HCT116 (cell line): ENCODE data around the gene PDE4D. TPM values are rescaled to one million over a fixed set of nuclear protein-coding genes. Genes with fewer than 3 reads are reported as not detected.

Experiments used
- ATAC-seq: fragments of 200-7000 bp; cut with Tn5 transposase; 2 replicates; pipeline ENCODE4 v1.9.1; 2020; ENCODE audit warnings: mild to moderate bottlenecking, moderate library complexity
- BruUV-seq: library from RNA; stranded (reverse); fragments of 400-500 nt; replicated peaks from 2 replicates; lab custom pipeline; 2021; lab: Mats Ljungman, UMichigan
- CTCF ChIA-PET: fragments of 300-600 bp; sonication (Branson Sonifier 250); formaldehyde crosslinking; loops from one replicate; lab custom pipeline; 2021; ENCODE audit warnings: antibody characterized with exemption; lab: Charles Lee
- POLR2A ChIA-PET: fragments of 300-600, 350-600 bp; sonication (Branson Sonifier 250); formaldehyde crosslinking; loops from one replicate; lab custom pipeline; 2021; ENCODE audit warnings: antibody characterized with exemption; lab: Charles Lee
- RAD21 ChIA-PET, 2 experiments: fragments of 300-600 bp; sonication (Branson Sonifier 250); formaldehyde crosslinking; loops; one replicate each; lab custom pipeline; 2023; ENCODE audit warnings: low total read pairs in 2 of 2; ENCODE audit not compliant: uncharacterized antibody in 2 of 2, unreplicated experiment in 2 of 2, low non-redundant PET in 1 of 2; lab: Charles Lee
- DNase-seq: peaks from one replicate; pipeline ENCODE4 v3.0.0-alpha.2; 2010; ENCODE audit warnings: low read depth, low spot score
- H2AFZ ChIP-seq: fragments of 200-600 bp; shearing (Covaris generic), sonication (generic); 2 replicates; pipeline ENCODE4 v1.6.1; 2017; ENCODE audit warnings: low read depth, mixed run types, mixed read lengths, antibody characterized with exemption, low read length; ENCODE audit not compliant: poor library complexity, severe bottlenecking
- H3K27ac ChIP-seq: 2 replicates; pipeline ENCODE4 v1.5.1; 2012; ENCODE audit warnings: low read depth, low read length
- H3K27me3 ChIP-seq: fragments of 200-600 bp; sonication (generic); 2 replicates; pipeline ENCODE4 v1.6.1; 2016; ENCODE audit warnings: mixed run types, low read length, mixed read lengths; ENCODE audit not compliant: insufficient read depth
- H3K36me3 ChIP-seq, 2 experiments: fragments of 200-500 bp in 1 of 2; fragments of 200-600 bp in 1 of 2; sonication (Bioruptor generic) in 1 of 2; sonication (generic) in 1 of 2; 2 replicates each; pipeline versions ENCODE4 v1.5.1 to v1.6.1; 2014 to 2016; ENCODE audit warnings: low read length in 2 of 2, inconsistent platforms in 1 of 2, mixed read lengths in 1 of 2, mixed run types in 1 of 2; ENCODE audit not compliant: insufficient read depth in 2 of 2, control insufficient read depth in 1 of 2
- H3K4me1 ChIP-seq, 2 experiments: fragments of 200-600 bp in 1 of 2; sonication (generic) in 1 of 2; 2 replicates each; pipeline versions ENCODE4 v1.5.1 to v1.6.1; 2012 to 2017; ENCODE audit warnings: low read length in 2 of 2, inconsistent platforms in 1 of 2, mild to moderate bottlenecking in 1 of 2, mixed read lengths in 1 of 2, mixed run types in 1 of 2, moderate library complexity in 1 of 2; ENCODE audit not compliant: insufficient read depth in 2 of 2, control insufficient read depth in 1 of 2
- H3K4me2 ChIP-seq: fragments of 200-600 bp; sonication (generic); 2 replicates; pipeline ENCODE4 v1.6.1; 2017; ENCODE audit warnings: mixed run types, low read length, mixed read lengths
- H3K4me3 ChIP-seq, 2 experiments: fragments of 200-600 bp in 1 of 2; sonication (generic) in 1 of 2; replicated peaks in 1 of 2; 2 replicates each; pipeline ENCODE4 v1.5.1; 2011 to 2016; ENCODE audit warnings: low read length in 2 of 2, control low read depth in 1 of 2, low read depth in 1 of 2, mild to moderate bottlenecking in 1 of 2, mixed read lengths in 1 of 2, mixed run types in 1 of 2
- H3K79me2 ChIP-seq: fragments of 200-600 bp; sonication (generic); 2 replicates; pipeline ENCODE4 v1.6.1; 2017; ENCODE audit warnings: mild to moderate bottlenecking, mixed run types, low read length, moderate library complexity, mixed read lengths; ENCODE audit not compliant: insufficient read depth
- H3K9ac ChIP-seq: fragments of 200-600 bp; sonication (generic); 2 replicates; pipeline ENCODE4 v1.6.1; 2016; ENCODE audit warnings: low read length, mixed read lengths
- H3K9me2 ChIP-seq: fragments of 200-600 bp; sonication (generic), shearing (Covaris generic); 2 replicates; pipeline ENCODE4 v1.6.1; 2017; ENCODE audit warnings: mixed run types, mild to moderate bottlenecking, moderate library complexity; ENCODE audit not compliant: insufficient read depth
- H3K9me3 ChIP-seq, 2 experiments: fragments of 200-500 bp in 1 of 2; fragments of 200-600 bp in 1 of 2; sonication (Bioruptor generic) in 1 of 2; sonication (generic) in 1 of 2; 2 replicates each; pipeline ENCODE4 v1.6.1; 2014 to 2017; ENCODE audit warnings: low read length in 2 of 2, mixed read lengths in 2 of 2, inconsistent platforms in 1 of 2, low read depth in 1 of 2, mild to moderate bottlenecking in 1 of 2, mixed run types in 1 of 2, moderate library complexity in 1 of 2; ENCODE audit not compliant: control insufficient read depth in 1 of 2, insufficient read depth in 1 of 2
- H4K20me1 ChIP-seq: fragments of 200-600 bp; sonication (generic), shearing (Covaris generic); 2 replicates; pipeline ENCODE4 v1.6.1; 2017; ENCODE audit warnings: mixed run types, mild to moderate bottlenecking, moderate library complexity; ENCODE audit not compliant: insufficient read depth
- CBX3 ChIP-seq: IDR thresholded peaks from 2 replicates; pipeline ENCODE4 v1.6.1; 2012; ENCODE audit warnings: low read depth
- CTCF ChIP-seq, 3 experiments: fragments of 200-600 bp in 1 of 3; sonication (generic) in 1 of 3; IDR thresholded peaks in 2 of 3; conservative IDR thresholded peaks in 1 of 3; 2 replicates each; pipeline ENCODE4 v1.5.1; 2012 to 2017; ENCODE audit warnings: low read depth in 2 of 3, low read length in 2 of 3, antibody characterized with exemption in 1 of 3, borderline replicate concordance in 1 of 3, control low read depth in 1 of 3, mild to moderate bottlenecking in 1 of 3, mixed read lengths in 1 of 3, mixed run types in 1 of 3, moderate library complexity in 1 of 3; ENCODE audit not compliant: insufficient read depth in 1 of 3
- ELF1 ChIP-seq: IDR thresholded peaks from 2 replicates; pipeline ENCODE4 v1.6.1; 2012; ENCODE audit warnings: low read depth, borderline replicate concordance
- EZH2 ChIP-seq: fragments of 200-600 bp; sonication (generic); IDR thresholded peaks from 2 replicates; pipeline ENCODE4 v1.6.1; 2017; ENCODE audit warnings: antibody characterized with exemption, mixed run types
- EZH2phosphoT487 ChIP-seq: fragments of 200-600 bp; IDR thresholded peaks from 2 replicates; pipeline ENCODE4 v1.6.1; 2018; ENCODE audit warnings: antibody characterized with exemption, borderline replicate concordance
- FOSL1 ChIP-seq: IDR thresholded peaks from 2 replicates; pipeline ENCODE4 v1.6.1; 2012; ENCODE audit warnings: low read depth
- JUND ChIP-seq: IDR thresholded peaks from 2 replicates; pipeline ENCODE4 v1.6.1; 2012
- POLR2A ChIP-seq: IDR thresholded peaks from 2 replicates; pipeline ENCODE4 v1.7.0; 2011; ENCODE audit warnings: borderline replicate concordance; ENCODE audit not compliant: insufficient read depth, insufficient read length; ENCODE audit errors: extremely low read depth
- POLR2AphosphoS5 ChIP-seq: IDR thresholded peaks from 2 replicates; pipeline ENCODE4 v1.6.1; 2011; ENCODE audit warnings: mild to moderate bottlenecking, low read depth, low read length, moderate library complexity
- RAD21 ChIP-seq: IDR thresholded peaks from 2 replicates; pipeline ENCODE4 v1.6.1; 2012; ENCODE audit warnings: low read depth, mild to moderate bottlenecking
- SIN3A ChIP-seq: IDR thresholded peaks from 2 replicates; pipeline ENCODE4 v1.6.1; 2012; ENCODE audit warnings: low read depth
- SRF ChIP-seq: IDR thresholded peaks from 2 replicates; pipeline ENCODE4 v1.6.1; 2012; ENCODE audit warnings: low read depth
- TCF7L2 ChIP-seq: IDR thresholded peaks from 2 replicates; pipeline ENCODE4 v1.7.0; 2011; ENCODE audit warnings: borderline replicate concordance, inconsistent platforms; ENCODE audit not compliant: insufficient read depth, insufficient read length; ENCODE audit errors: extremely low read depth
- YY1 ChIP-seq: IDR thresholded peaks from 2 replicates; pipeline ENCODE4 v1.6.1; 2011; ENCODE audit warnings: low read length, low read depth, moderate library complexity, mild to moderate bottlenecking; ENCODE audit not compliant: insufficient replicate concordance; ENCODE audit errors: extremely low read depth
- ZBTB33 ChIP-seq: IDR thresholded peaks from 2 replicates; pipeline ENCODE4 v1.6.1; 2011; ENCODE audit warnings: mild to moderate bottlenecking, low read length, moderate library complexity; ENCODE audit not compliant: insufficient replicate concordance; ENCODE audit errors: extremely low read depth
- ZNF274 ChIP-seq: fragments of 200-500 bp; sonication (Bioruptor generic); IDR thresholded peaks from 2 replicates; pipeline ENCODE4 v1.6.1; 2014; ENCODE audit warnings: mild to moderate bottlenecking, low read depth, low read length, inconsistent platforms
- intact Hi-C: fragments of 100-400 bp; cut with micrococcal nuclease; formaldehyde crosslinking; loops from 2 replicates; pipeline ENCODE4 v1.10.0; 2022
- total RNA-seq: library from RNA; stranded (reverse); gene quantifications from one replicate; pipeline ENCODE4 v1.2.1, GENCODE V29; 2021; ENCODE audit not compliant: unreplicated experiment

Gene PDE4D
- total RNA-seq, 1 experiment from 2014 or later, result 1.1 TPM

DNA sequence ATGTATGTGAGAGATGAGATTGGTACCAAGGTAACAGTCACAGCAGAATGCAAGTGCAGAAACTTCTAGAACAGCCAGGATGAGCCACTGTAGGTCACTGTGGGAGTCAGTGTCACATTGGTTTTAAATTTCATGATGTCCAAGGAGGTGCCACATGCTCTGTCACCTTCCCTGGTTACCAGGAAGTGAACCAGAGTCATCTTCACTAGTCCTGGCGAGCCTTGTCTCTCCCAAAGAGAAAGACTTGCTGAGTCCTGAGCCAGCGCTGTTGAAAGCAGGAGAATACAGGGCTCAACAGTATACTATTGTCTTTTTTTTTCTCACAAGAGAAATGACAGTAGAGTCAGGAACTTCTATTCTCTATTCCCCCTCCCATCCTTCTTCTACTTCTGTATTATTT lies 695.2 kb downstream of the PDE4D start:
- RAD21 ChIA-PET, result no interaction called here
- Histone ChIP-seq H2AFZ (no peak overlapping the region), H3K4me1 (no peaks in the 10 kb centered on the region), H3K79me2 (no peaks in the 10 kb centered on the region), H3K27ac (no peak overlapping the region), H3K36me3 (no peaks in the 10 kb centered on the region), H3K9me3 (peaks cover 0 to 3% of the 10 kb centered on the region in 2 experiments; a peak in 1 of 4 replicates), H3K9ac (no peak overlapping the region), H3K4me2 (no peak overlapping the region), H4K20me1 (no peaks in the 10 kb centered on the region), H3K9me2 (no peaks in the 10 kb centered on the region), H3K27me3 (peaks cover 7% of the 10 kb centered on the region), H3K4me3 (no peak overlapping the region)
- CTCF ChIA-PET, result no interaction called here
- POLR2A ChIA-PET, result no interaction called here
- BruUV-seq, result no TSS peak
- DNase-seq (no peak), ATAC-seq (no peak)
- TF ChIP-seq ZBTB33 (no peak), JUND (no peak), POLR2AphosphoS5 (no peak), CBX3 (no peak), ELF1 (no peak), POLR2A (no peak), ZNF274 (no peak), SIN3A (no peak), SRF (no peak), FOSL1 (no peak), TCF7L2 (no peak), EZH2phosphoT487 (no peak), CTCF (IDR thresholded peaks at IDR 0.05 in 2 of 3, conservative IDR thresholded peaks at IDR 0.05 in 1 of 3; ENCODE audit: borderline replicate concordance in 1 of 3, insufficient read depth in 1 of 3, low read depth in 2 of 3, low read length in 2 of 3) (no peak), YY1 (no peak), EZH2 (no peak), RAD21 (no peak)
- intact Hi-C loops, result no loop called here
